ENCODE data around the gene METTL16.

Gene METTL16

GRCh38 chr17:2396192-2396567 lies 115.5 kb downstream of the METTL16 start:
- DNase-seq (ENCODE audit: low spot score) = no peak

GRCh38 chr17:2395258-2396181 lies 116.2 kb downstream of the METTL16 start:
- DNase-seq (ENCODE audit: low spot score) = peak; percentile 77

GRCh38 chr17:2394775-2395201 lies 116.9 kb downstream of the METTL16 start:
- no peak for DNase-seq (ENCODE audit: low spot score)

GRCh38 chr17:2393954-2394749 lies 117.5 kb downstream of the METTL16 start:
- no peak for DNase-seq (ENCODE audit: low spot score)

- DNase-seq (ENCODE audit: low spot score) = peak; percentile 91
Measured at GRCh38 chr17:2393174-2393953, 118.3 kb downstream of the METTL16 start.

- peak; percentile 96 for DNase-seq (ENCODE audit: low spot score)
Measured at GRCh38 chr17:2392252-2393173, 119.2 kb downstream of the METTL16 start.

GRCh38 chr17:2391597-2392251 lies 120.0 kb downstream of the METTL16 start:
- no peak for DNase-seq (ENCODE audit: low spot score)

GRCh38 chr17:2390199-2390836 lies 121.4 kb downstream of the METTL16 start:
- no peak for DNase-seq (ENCODE audit: low spot score)

GRCh38 chr17:2388683-2389055 lies 123.0 kb downstream of the METTL16 start:
- no peak for DNase-seq (ENCODE audit: low spot score)

GRCh38 chr17:2388020-2388682 lies 123.5 kb downstream of the METTL16 start:
- no peak for DNase-seq (ENCODE audit: low spot score)

- no peak for DNase-seq (ENCODE audit: low spot score)
Measured at GRCh38 chr17:2387086-2388019, 124.3 kb downstream of the METTL16 start.

GRCh38 chr17:2386400-2387085 lies 125.1 kb downstream of the METTL16 start:
- DNase-seq (ENCODE audit: low spot score) = peak; percentile 83

GRCh38 chr17:2385240-2386210 lies 126.2 kb downstream of the METTL16 start:
- no peak for DNase-seq (ENCODE audit: low spot score)

GRCh38 chr17:2384439-2385127 lies 127.1 kb downstream of the METTL16 start:
- no peak for DNase-seq (ENCODE audit: low spot score)

- no peak for DNase-seq (ENCODE audit: low spot score)
Measured at GRCh38 chr17:2383628-2384167, 128.0 kb downstream of the METTL16 start.
